Measurements from ENCODE around the gene DNAJC1. TPM values are rescaled to one million over a fixed set of nuclear protein-coding genes. Genes with fewer than 3 reads are reported as not detected.

The DNAJC1 gene
- total RNA-seq, 1 donor from 2014 or later, result 12.0 TPM

GRCh38 chr10:21813946-21814345 lies 189.6 kb downstream of the DNAJC1 start:
- Histone ChIP-seq H3K27ac (replicated peaks) (no peak overlapping the region), H3K27me3 (ENCODE audit: low read depth) (no peaks in the 10 kb centered on the region), H3K36me3 (peaks cover 13% of the 10 kb centered on the region), H3K4me3 (no peak overlapping the region), H3K4me1 (no peaks in the 10 kb centered on the region), H3K9me3 (replicated peaks) (peaks cover 8% of the 10 kb centered on the region)
- no peak for DNase-seq
- TF ChIP-seq CTCF (IDR thresholded peaks at IDR 0.05; ENCODE audit: borderline replicate concordance), result no peak
- intact Hi-C loops (cut with micrococcal nuclease), result no loop called here

DNA sequence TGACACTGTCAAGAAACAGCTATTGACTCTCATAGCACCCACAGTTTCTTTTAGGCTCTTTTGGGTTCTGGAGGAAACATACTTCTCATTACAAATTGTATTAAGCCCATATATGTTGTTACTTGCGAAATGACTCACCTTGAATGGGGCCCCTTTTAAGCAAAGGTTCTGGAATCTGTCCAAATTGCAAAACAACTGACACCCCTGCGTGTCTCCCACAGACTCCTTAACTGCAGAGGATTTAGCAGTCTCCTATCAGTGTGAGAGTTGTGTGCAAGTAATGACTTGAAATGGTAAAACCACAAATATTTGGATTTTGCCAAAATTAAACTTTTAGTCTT lies 192.3 kb downstream of the DNAJC1 start:
- Histone ChIP-seq H3K27ac (replicated peaks) (no peak overlapping the region), H3K9me3 (replicated peaks) (peaks cover 8% of the 10 kb centered on the region), H3K36me3 (peaks cover 13% of the 10 kb centered on the region), H3K4me3 (no peak overlapping the region), H3K27me3 (ENCODE audit: low read depth) (no peaks in the 10 kb centered on the region), H3K4me1 (no peaks in the 10 kb centered on the region)
- no peak for TF ChIP-seq CTCF (IDR thresholded peaks at IDR 0.05; ENCODE audit: borderline replicate concordance)
- intact Hi-C loops (cut with micrococcal nuclease), result no loop called here
- DNase-seq, result no peak

- no peak for TF ChIP-seq CTCF (IDR thresholded peaks at IDR 0.05; ENCODE audit: borderline replicate concordance)
- intact Hi-C loops (cut with micrococcal nuclease), result no loop called here
These were observed 192.8 kb downstream of the DNAJC1 start for GRCh38 chr10:21810582-21811244.

GRCh38 chr10:21808550-21808949 lies 195.0 kb downstream of the DNAJC1 start:
- DNase-seq, result no peak
- Histone ChIP-seq H3K36me3 (peaks cover 3% of the 10 kb centered on the region), H3K4me3 (no peak overlapping the region), H3K4me1 (no peaks in the 10 kb centered on the region), H3K9me3 (replicated peaks) (peaks cover 2% of the 10 kb centered on the region), H3K27me3 (ENCODE audit: low read depth) (no peaks in the 10 kb centered on the region), H3K27ac (replicated peaks) (no peak overlapping the region)
- intact Hi-C loops (cut with micrococcal nuclease), result no loop called here
- no peak for TF ChIP-seq CTCF (IDR thresholded peaks at IDR 0.05; ENCODE audit: borderline replicate concordance)

More at GRCh38 chr10:21810582-21811244, 192.8 kb downstream of the DNAJC1 start:
- Histone ChIP-seq H3K4me1 (no peaks in the 10 kb centered on the region), H3K27me3 (ENCODE audit: low read depth) (no peaks in the 10 kb centered on the region), H3K9me3 (replicated peaks) (peaks cover 8% of the 10 kb centered on the region), H3K4me3 (no peak overlapping the region), H3K36me3 (peaks cover 13% of the 10 kb centered on the region), H3K27ac (replicated peaks) (no peak overlapping the region)
- DNase-seq, result no peak

- no peak for TF ChIP-seq CTCF (IDR thresholded peaks at IDR 0.05; ENCODE audit: borderline replicate concordance)
- Histone ChIP-seq H3K27ac (replicated peaks) (no peak overlapping the region), H3K4me3 (no peak overlapping the region), H3K4me1 (no peaks in the 10 kb centered on the region), H3K27me3 (ENCODE audit: low read depth) (no peaks in the 10 kb centered on the region), H3K9me3 (replicated peaks) (no peaks in the 10 kb centered on the region), H3K36me3 (peaks cover 4% of the 10 kb centered on the region)
- DNase-seq, result no peak
- intact Hi-C loops (cut with micrococcal nuclease), result no loop called here
These were observed 196.3 kb downstream of the DNAJC1 start for GRCh38 chr10:21807180-21807579.
